Measurements from ENCODE around the gene ASPSCR1.

ASPSCR1 gene

GRCh38 chr17:82012640-82013295 is 35.3 kb downstream of the ASPSCR1 start:
- DNase-seq (ENCODE audit: low spot score) = no peak

DNA sequence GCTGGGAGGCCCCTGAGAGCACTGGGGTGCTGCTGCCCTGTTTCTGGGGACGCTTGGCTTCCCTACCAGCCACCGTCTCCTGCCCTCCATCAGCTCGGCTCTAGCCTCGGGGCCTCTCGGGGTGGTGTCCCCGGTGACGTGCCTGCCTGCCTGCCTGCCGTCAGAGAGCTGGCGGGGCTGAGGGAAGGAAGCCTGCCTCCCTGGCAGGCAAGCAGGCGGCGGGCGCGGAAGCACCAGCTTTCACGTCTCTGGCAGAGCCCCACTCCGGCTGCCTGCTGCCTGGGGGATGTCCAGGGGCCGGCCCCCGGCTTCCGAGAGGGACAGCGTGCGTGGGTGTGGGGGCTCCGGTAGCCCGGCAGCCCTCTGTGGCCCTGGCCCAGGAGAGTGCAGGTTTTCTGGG is 35.9 kb downstream of the ASPSCR1 start:
- DNase-seq (ENCODE audit: low spot score) = peak; percentile 75

DNA sequence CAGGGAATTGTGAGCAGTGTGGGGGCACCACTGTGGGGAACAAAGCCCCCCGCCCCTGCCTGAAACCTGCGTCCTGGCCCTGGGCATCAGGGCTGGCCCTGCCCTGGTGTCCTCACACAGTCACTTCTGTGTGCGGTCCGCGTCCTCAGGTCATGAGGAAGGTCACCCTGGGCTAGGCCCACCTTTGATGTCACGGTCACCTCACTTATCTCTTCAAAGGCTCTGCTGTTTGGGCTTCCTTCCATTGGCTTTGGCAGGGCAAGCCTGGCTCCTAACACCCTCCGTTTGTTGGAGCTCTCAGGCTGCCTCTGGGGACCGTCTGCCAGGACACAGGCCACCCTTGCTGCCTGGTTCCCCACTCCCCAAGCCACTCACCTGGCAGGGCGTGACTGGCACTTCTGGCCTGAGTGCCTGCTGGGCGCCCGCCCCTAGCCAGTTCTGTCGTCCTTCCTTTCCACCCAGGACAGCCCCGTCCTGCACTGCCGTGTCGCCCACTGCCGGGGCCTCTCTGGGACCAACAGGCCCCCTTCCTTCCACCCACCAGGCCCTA is 36.4 kb downstream of the ASPSCR1 start:
- DNase-seq (ENCODE audit: low spot score) = no peak

GRCh38 chr17:82014432-82014831 is 37.0 kb downstream of the ASPSCR1 start:
- DNase-seq (ENCODE audit: low spot score) = no peak

GRCh38 chr17:82014971-82015310 is 37.5 kb downstream of the ASPSCR1 start:
- no peak for DNase-seq (ENCODE audit: low spot score)

GRCh38 chr17:82015311-82015971 is 38.0 kb downstream of the ASPSCR1 start:
- DNase-seq (ENCODE audit: low spot score) = no peak

DNA sequence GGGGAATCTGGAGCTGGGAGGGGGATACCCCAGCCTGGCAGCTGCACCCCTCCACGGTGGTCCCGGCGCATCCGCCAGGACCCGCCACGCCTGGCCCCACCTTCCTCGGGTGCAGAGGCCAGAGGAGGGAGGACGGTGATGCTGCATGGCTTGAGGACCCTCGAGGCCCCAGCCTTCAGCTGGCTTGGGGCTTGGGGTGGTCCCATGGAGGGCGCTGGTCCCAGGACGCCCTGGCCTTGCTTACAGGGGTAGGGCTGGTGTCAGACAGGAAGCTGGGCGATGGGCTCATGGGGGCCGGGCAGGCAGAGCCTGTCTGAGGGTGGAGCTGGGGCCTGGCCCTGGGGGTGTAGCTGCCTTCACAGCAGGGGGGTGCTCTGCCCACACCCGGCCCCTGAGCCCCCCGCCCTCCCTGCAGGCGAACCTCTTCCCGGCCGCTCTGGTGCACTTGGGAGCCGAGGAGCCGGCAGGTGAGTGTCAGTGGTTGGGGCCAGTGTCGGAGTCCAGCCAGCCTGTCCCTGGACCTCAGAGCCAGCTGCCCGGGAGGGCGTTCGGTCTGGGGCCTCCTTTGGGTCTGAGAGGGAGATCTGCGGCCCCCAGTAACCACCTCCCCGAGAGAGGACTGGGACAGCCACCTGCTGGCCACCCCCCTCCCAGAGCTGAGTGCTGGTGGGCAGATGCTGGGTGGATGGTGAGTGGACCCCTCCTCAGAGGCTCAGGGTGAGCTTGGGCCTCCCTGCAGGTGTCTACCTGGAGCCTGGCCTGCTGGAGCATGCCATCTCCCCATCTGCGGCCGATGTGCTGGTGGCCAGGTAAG is 38.8 kb downstream of the ASPSCR1 start:
- no peak for DNase-seq (ENCODE audit: low spot score)

DNA sequence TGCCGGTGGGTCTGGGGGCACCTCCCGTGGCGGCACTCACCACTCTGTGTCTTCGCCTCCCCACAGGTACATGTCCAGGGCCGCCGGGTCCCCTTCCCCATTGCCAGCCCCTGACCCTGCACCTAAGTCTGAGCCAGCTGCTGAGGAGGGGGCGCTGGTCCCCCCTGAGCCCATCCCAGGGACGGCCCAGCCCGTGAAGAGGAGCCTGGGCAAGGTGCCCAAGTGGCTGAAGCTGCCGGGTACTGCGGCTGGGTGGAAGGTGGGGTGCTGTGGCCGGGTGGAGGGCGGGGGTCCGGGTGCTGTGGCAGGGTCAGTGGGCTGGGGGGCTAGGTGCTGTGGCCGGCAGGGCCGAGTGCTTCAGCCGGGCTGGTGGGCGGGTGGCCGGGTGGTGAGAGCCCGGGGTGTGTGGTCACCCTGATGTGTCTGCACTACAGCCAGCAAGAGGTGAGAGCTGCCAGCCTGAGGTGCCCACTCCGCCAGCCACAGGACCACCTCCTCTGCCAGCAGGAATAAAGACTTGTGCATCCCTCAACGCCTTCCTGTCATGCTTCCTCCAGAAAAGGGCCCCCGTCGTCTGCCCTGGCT is 39.5 kb downstream of the ASPSCR1 start:
- DNase-seq (ENCODE audit: low spot score) = no peak

DNA sequence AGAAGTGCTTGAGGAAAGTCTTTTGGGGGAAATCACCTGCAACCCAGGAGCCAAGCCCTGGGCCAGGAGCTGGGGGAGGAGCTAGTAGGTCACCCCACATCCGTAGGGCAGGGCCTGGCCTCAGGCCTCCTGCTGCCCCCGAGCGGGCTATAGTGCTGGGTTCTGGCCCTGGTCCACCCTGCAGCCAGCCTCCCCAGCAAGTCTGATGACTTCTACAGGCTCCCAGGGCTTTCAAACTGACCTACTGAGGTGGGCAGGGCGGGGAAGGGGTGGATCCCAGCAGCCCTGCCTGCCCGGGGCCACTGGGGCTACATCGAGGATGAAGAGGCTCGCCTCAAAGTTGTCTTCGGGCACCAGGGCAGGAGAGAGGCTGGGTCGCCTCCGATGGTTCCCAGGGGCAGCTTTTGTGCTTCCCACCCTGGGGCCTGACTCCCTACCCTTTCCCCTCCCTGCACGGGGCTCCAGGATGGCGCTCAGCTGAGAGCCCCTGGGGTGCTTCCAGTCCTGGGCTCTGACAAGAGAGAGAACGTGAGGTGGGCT is 40.3 kb downstream of the ASPSCR1 start:
- DNase-seq (ENCODE audit: low spot score) = no peak

GRCh38 chr17:82018152-82018988 is 40.9 kb downstream of the ASPSCR1 start:
- DNase-seq (ENCODE audit: low spot score) = no peak

GRCh38 chr17:82018989-82019689 is 41.7 kb downstream of the ASPSCR1 start:
- DNase-seq (ENCODE audit: low spot score) = no peak

DNA sequence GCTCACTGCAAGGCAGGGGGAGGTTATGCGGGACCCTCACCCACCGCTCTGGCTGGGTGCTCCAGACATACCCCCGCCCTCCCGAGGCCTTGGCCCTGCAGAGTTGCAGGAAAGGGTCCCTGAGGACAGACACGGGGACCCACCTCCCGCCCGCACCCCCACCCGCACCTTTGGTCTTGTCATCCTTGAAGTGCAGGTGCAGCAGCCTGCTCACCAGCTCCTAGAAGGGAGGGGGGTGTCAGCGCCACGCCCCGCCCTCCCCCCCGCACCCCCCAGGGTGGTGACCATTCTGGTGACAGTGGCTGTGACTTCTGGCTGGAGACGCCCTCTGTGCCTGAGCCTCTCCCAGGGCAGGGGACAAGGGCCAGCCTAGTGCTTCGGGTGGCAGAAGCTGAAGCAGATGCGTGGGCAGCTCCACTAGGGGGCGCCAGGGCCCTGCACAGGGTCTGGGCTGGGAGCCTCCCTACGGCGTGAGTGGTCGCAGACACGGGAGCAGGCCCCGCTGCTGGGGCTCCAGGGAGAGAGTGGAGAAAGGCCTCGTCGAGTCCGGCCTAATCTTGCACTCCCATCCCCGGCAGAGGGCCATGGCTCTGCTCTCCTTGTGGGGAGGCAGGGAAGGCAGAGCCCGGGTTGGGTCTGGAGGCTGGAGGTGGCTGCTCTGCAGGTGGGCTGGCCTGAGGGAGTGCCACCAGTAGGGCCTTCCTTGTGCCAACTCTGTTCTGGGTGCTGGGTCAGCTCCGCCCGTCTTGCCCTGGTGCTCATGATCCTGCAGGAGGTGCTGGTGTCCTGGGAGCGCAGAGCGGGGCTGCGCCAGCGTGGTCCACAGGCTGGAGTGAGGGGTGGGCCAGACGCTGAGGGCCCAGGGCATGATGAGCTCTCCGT is 42.5 kb downstream of the ASPSCR1 start:
- DNase-seq (ENCODE audit: low spot score) = peak; percentile 72

DNA sequence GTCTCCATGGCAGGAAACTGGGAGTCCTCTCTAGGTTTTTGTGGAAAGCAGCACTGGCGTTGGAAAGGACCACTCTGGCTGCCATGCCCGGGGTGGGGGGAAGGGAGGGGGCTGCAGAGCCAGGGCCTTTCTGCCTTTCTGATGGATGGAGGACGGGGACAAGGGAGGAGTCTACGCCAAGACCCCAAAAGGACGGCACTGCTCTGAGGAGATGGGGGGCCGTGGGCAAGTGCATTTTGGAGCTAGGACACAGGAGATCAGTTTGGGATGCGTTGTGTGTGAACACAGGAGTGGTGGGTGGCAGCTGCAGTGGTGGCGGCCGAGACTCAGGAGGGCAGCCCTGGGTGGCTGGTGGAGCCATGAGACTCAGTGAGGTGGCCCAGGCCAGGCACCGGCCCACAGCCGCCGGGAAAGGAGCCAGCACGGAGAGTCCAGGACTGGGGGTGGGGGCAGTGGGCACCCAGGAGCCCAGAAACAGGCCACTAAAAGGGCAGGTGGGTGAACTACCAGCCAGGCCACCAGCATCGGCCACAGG is 43.2 kb downstream of the ASPSCR1 start:
- no peak for DNase-seq (ENCODE audit: low spot score)

- peak; percentile 85 for DNase-seq (ENCODE audit: low spot score)
Observed at GRCh38 chr17:82021107-82021899, 43.9 kb downstream of the ASPSCR1 start.

DNA sequence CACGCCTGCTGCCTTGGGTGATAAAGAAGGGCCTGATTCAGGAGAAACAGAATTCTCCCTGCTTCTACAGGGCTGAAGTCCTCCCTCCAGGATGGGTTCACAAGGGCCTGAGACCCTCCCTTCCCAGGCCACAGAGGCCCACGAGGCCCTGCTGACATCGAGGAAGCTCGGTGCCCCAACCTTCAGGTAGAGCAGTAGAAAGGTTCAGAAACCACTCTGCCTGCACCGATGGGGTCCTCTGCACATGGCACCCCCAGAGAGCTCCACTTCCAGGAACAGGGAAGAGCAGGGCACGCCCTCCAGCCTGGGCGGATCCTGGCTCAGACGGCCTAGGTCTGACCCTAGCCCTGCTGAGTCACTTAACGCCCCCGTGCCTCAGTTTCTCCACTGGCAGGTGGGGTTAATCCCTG is 44.5 kb downstream of the ASPSCR1 start:
- no peak for DNase-seq (ENCODE audit: low spot score)

DNA sequence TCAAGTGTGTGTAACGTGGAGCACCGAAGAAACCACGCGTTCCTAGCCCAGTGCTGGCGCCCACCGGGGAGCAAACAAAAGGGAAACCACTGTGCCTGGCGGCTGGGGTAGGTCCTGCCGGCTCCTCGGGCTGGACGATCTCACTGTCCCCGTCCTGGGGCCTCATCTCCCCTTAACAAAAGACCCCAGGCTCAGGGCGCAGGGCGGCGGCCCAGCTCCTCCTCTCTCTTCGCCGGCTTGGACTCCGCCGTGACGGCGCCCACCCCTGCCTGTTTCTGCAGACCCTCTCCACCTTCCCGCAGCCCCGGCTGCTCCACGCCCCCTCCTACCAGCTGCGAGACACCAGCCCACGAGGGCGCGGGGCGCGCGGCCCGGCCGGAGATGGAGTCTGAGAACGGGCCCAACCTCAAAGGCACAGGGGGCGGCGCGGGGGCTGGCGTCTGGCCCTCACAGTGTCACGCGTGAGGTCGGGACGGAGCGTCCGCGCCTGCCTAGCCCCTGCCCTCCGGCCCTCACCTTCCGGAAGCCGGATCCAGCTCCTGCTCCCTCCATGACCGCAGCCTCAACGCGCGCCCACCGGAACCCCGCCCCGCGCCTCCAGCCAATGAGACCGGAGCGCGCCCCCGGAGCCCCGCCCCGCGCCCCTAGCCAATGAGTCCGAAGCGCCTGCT is 45.0 kb downstream of the ASPSCR1 start, which contains the start of gene CENPX:
CENPX (minus strand) TSS at position 569 of the 671 bp plus-strand sequence; CDS start at position 552, 17 bp downstream.
- no peak for DNase-seq (ENCODE audit: low spot score)

DNA sequence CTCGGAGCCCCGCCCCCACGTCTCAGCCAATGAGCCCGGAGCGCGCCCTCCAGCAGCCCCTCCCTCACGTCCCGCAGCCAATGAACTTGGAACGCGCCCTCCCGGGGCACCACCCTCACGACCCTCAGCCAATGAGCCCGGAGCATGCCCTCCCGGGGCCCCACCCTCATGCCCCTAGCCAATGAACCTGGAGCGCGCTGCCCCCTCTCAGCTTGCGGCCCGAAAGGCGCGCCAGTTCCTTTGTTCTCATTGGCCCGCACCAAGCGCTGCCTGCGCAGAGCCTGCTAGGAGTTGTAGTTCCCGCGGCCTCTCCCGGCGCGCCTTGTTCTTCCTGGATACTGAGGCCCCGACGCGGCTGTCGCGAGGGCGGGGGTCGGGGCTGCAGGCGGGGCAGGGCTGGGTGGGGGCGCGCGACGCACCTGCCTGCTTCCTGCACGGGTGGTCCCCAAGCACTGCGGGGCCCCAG is 45.6 kb downstream of the ASPSCR1 start, which contains the start of gene LRRC45:
LRRC45 (plus strand) TSS at position 325 of the 466 bp plus-strand sequence. CDS start 339 bp downstream, outside the sequence.
- peak; percentile 100 for DNase-seq (ENCODE audit: low spot score)

Data from AG08396 (cell line).